GM19452 (cell line): ENCODE results near the gene UTP14C.
"Not testable (repeated sequence)": the region's sequence is repeated elsewhere in the genome, so short reads cannot be mapped to it uniquely, and the experiment has no call there.

Source experiments
- ATAC-seq: cut with Tn5 transposase; IDR thresholded peaks from one replicate; pipeline ENCODE4 v1.9.1; 2021; ENCODE audit not compliant: unreplicated experiment

UTP14C gene, protein sequence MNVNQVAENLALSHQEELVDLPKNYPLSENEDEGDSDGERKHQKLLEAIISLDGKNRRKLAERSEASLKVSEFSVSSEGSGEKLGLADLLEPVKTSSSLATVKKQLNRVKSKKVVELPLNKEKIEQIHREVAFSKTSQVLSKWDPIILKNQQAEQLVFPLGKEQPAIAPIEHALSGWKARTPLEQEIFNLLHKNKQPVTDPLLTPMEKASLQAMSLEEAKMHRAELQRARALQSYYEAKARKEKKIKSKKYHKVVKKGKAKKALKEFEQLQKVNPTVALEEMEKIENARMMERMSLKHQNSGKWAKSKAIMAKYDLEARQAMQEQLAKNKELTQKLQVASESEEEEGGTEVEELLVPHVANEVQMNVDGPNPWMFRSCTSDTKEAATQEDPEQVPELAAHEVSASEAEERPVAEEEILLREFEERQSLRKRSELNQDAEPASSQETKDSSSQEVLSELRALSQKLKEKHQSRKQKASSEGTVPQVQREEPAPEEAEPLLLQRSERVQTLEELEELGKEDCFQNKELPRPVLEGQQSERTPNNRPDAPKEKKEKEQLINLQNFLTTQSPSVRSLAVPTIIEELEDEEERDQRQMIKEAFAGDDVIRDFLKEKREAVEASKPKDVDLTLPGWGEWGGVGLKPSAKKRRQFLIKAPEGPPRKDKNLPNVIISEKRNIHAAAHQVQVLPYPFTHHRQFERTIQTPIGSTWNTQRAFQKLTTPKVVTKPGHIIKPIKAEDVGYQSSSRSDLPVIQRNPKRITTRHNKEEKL

DNA sequence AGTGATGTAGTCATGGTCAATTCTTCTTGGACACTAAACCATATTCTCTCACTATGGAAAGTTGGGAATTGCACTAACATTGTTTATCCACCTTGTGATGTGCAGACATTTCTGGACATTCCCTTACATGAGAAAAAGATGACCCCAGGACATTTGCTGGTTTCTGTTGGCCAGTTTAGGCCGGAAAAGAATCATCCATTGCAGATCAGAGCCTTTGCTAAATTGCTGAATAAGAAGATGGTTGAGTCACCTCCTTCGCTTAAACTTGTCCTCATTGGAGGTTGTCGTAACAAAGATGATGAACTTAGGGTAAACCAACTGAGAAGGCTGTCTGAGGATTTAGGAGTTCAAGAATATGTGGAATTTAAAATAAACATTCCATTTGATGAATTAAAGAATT lies at the start of gene UTP14C:
UTP14C (plus strand) TSS at position 211 of the 400 bp plus-strand sequence. CDS start 4,114 bp downstream, outside the sequence.
- no peak for ATAC-seq

DNA sequence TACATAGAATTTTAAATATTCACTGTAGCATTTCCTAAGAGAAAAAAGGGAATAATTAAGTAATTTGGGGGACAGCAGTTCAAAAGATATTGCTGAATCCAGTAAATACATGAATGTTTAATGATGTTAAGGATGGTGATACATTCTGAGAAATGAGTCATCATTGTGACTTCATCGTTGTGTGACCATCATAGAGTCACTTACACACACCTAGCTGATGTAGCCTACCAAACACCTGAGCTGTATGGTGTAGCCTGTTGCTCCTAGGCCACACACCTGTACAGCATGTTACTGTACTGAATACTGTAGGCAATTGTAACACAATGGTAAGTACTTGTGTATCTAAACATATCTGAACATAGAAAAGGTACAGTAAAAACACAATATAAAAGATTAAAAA lies 48.1 kb upstream of the UTP14C start:
- ATAC-seq = no peak

DNA sequence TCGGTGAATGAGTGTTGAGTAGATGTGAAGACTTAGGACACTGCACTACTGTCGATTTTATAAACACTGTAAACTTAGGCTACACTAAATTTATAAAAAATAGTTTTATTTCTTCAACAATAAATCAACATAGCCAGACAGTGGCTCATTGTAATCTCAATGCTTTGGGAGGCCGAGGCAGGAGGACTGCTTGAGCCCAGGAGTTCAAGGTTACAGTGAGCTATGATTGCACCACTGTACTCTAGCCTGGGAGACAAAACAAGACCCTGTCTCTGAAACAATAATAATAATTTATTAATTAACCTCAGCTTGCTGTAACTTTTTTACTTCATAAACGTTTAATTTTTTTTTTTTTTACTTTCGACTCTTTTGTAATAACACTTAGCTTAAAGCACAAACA lies 47.6 kb upstream of the UTP14C start:
- ATAC-seq = no peak

DNA sequence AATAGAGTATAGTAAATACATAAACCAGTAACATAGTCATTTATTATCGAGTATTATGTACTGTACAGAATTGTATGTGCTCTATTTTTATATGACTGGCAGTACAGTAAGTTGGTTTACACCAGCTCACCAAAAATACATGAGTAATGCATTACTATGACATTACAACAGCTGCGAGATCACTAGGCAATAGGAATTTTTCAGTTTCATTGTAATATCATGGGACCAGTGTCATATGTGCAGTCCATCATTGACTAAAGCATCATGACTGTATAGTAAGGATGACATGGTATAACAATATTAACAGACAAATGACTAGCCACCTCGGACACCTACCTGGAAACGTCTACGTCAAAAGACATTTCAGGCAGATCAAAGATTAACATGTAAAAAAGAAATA lies 46.9 kb upstream of the UTP14C start:
- ATAC-seq = no peak

DNA sequence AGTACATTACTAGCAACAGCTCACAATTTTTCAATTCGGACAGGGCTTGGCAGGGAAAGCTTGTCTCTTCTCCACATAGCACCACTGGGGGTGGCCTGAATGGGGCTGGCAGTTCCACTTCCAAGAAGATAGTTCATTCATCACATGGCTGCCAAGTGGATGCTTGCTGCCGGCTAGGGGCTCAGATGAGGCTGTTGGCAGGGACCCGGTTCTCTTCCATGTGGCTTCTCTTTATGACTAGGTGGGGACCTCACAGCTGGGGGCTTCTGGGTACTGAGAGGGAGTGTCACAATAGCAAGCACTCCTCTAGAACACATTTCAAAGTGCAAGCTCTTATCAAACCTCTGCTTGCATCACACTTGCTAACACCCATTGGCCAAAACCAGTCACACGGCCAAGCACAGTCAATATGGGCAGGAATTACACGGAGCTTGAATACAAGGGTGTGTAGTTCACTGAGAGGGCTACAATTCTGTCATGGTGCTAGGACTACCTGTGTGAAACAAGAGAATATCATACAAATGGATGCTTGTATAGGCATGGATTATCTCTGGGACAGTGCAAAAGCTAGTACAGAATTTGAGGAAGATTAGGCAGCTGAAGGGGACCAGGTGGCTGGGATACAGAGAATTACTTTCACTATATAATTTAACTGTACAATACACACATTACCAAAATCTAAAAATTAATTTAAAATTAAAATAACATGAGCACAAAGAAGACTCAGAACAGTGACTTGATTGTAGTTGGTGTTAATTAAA lies 45.5 kb upstream of the UTP14C start:
- no peak for ATAC-seq

DNA sequence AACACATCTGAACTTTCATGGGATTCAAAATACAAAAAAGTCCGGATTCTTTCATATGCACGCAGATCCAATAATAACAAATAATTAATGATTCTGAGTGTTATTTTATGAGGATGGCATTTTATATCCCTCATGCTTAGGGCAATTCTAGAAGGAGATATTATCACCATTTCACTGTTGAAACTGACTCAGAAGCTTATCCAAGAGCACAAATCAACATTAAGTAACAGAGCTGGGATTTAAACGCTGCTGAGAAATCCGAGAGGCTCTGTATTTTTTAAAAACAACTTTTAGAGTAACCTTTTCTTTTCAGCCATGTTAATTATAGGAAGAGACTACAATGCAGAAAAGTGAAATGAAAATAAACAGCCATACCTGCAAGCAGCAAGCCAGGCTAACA lies 43.6 kb upstream of the UTP14C start:
- ATAC-seq = no peak

DNA sequence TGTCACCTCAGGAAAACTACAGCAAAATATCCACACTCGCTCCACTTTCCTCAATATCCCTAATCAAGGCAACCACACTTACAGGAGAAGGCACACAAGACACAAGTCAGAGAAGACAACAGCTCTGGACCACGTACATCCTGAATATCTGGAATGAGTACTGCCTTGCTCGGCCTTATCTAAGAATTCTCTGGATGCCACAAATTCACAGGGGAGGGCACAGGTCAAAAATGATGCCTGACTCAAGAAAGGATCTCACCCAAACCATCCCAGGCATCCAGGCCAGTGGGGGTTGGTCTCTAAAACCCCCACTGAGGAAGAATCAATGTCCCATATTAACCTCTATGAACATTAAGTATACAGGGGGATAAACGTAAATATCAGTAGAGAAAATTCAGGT lies 43.1 kb upstream of the UTP14C start:
- no peak for ATAC-seq

DNA sequence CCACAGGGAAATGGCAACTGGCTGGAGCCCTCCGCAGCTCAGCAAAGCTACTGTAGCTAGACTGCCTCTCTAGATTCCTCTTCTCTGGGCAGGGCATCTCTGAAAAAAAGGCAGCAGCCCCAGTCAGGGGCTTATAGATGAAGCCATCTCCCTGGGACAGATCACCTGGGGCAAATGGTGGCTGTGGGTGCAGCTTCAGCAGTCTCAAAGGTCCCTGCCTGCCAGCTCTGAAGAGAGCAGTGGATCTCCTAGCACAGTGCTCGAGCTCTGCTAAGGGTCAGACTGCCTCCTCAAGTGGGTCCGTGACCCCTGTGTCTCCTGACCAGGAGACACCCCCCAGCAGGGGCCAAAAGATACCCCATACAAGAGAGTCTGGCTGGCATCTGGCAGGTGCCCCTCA lies 41.2 kb upstream of the UTP14C start:
- ATAC-seq = not testable (repeated sequence)

DNA sequence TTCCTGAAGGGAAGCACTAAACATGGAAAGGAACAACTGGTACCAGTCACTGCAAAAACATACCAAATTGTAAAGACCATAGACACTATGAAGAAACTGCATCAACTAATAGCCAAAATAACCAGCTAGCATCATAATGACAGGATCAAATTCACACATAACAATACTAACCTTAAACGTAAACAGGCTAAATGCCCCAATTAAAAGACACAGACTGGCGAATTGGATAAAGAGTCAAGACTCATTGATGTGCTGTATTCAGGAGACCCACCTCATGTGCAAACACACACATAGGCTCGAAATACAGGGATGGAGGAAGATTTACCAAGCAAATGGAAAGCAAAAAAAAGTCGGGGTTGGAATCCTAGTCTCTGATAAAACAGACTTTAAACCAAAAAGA lies 39.6 kb upstream of the UTP14C start:
- ATAC-seq = not testable (repeated sequence)

DNA sequence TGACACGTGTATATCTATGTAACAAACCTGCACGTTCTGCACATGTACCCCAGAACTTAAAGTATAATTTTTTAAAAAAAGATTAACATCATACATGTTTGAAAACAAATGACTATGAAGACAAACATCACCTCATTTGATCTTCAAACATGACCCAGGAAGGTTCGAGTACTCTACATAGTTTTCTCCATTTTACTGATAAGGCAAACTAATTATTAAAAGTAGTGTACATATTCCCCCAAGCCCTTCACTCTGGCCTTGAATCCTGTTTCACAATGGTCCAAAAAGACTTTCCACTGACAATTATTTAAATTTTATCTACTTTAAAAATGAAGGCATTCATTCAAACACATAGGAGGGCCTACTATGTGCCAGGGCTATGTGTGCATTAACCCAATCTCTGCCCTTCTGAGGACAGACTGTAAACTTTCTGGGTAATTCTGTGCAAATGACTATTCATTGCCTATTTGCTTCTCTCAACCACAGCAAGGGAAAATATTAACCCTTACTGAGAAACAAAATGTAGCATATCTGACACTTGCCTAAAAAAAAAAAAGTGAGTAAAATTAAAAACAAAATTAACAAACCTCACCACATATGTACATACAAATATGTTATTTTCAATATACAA lies 35.4 kb upstream of the UTP14C start:
- ATAC-seq = no peak

DNA sequence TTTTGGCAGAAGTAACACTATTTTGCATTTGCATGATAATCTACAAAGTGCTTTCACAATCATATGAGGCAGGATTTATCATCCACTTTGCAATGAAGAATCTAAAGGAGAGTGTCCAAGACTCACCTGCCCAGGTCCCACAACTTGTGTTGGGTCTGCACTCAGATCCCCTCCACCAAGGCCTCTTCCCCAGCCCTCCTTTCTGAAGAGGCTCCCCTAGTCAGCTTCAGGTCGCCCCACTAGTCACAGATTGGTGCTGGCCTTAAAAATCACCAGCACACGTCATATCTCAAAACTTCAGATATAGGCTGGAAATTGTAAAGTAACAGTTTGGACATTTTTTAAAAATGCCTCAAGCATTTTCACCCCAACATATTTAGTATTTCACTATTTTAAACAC lies 30.8 kb upstream of the UTP14C start:
- ATAC-seq = no peak

DNA sequence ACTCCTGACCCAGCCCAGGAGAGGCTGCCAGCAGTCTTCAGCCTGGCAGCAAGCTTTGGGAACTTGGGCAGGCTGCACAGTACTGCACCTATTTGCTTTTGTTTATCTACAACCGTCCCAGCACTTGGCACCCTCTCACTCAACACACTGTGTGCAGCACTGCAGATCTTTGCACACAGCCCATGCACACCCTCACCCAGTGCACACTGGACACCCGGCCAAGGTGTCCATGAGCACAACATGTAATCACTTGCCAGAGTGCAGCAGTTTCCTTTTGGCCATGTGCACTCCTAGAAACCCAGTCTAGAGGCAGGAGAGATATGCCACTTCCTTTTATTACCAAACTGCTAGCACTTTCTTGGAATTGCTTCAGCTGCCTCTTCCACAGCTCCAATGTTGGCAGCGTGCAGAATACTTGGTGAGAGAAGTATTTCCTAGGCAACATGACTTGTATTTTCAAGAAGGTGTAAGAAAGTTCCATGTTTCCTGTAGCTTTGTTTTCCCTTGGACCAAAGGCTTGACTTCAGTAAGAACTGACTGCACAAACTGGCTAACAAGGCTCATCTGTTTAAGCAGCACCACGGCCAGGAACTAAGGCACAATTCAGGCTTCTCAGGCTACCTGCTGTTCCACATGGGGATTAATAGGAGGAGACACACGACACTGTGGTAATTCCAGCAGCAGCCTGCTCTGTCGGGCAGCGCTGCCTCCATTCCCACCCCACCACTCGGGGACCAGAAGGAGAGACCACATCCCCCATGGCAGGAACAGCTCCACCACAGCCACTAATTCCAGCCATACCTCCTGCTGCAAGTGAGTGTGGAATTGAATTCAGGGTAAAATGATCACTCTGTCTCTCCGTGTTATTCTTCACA lies 28.6 kb upstream of the UTP14C start:
- ATAC-seq = no peak

DNA sequence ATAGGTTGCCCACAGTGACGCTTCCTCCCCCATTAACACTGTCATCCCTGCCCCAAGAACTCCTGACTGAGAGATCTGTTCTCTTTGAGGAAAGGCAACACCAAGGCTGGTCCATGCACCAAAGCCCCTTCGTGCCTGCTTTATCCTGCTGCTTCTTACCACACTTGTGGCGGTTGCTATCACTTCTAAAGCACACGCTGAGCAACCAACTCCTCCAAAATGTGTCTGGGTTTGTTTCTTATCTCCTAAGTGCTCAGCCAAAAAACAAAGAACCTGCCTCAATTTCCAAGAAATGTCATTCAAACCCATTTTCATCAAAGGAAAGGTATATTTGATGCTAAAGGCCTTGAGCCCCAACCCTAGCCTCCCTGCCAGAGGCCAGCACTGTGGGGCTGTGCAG lies 27.9 kb upstream of the UTP14C start:
- ATAC-seq = no peak

DNA sequence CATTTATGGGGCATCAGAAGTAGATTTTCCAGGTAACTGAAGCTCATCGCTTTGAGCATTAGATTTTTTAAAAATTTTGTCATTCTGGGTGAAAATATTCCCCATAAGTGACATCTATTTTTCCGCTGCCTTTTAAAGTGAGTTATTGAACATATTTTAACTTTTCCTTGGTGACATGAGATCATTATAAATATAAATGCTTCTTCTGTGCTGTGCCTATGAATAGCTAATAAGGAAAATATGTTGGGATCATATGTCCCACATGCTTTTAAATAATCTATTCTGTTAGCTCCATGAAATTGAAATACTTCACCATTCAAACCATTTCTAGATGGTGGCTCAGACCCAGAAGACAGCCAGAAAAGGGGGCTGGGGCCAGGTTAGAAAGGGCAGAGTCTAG lies 27.3 kb upstream of the UTP14C start:
- no peak for ATAC-seq

DNA sequence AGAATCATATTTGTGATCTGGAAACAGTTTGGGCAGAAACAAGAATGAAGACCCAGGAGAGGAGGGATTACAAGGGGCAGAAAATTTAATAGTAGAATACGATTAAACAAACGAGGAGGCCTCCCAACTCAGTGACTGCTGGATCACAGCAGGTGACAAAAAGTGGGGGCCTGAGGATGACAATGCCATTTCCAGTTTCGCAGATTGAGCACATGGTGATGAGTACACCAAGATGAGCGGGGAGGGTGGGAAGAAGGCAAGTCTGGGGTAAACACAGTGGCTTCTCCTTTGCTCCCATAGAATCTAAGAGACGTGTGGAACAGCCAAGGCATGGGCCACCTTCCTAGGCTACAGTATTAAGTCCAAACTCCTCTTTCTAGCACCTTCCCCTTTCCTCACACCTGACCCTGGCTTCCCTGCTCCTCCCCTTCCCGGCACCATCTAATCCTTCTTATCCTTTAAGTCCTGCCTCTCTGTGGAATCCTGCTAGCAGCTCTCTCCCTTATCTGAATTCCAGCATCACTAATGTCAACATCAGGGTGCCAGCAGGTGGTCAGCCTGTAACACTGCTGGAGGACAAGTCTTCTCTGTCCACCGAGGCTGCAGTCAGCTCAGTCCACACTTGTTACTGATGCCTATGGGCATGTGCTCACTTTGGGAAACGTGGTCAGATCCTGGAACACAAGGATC lies 26.7 kb upstream of the UTP14C start:
- no peak for ATAC-seq

DNA sequence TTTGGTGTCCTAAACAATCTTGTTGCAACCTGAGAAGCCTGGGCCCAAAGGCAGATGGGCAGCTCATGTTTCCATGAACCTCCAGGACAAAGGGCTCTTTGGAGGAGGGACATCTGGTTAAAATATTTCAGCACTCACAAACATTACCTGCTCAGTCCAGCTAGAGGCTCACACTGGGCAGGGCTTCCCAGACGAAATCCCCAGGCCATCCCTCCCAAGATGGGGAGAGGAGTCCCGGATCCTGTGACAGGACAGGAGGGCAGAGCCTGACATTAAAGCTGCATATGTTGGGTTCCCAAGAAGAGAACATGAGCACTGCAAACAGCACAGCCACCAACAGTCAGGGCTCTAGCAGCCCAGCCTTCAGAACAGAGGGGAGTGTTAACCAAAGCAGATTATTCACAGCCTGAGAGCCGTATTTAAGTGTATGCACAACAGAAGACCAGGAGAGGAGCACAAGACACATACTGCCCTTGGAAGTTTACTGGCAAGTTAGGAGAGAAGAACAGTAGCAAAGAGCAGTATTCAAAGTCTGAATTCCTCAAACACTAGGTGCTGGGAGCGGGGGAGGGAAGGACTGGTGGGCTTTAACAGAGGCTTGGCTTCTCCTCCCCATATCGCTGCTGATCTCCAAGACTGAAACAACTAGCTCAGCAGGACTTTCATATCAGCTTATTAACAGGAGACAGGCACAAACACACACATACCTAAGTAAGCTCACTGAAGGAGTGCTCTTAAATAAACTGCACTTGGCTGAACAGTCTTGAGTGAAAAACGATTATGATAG lies 25.6 kb upstream of the UTP14C start:
- ATAC-seq = no peak

DNA sequence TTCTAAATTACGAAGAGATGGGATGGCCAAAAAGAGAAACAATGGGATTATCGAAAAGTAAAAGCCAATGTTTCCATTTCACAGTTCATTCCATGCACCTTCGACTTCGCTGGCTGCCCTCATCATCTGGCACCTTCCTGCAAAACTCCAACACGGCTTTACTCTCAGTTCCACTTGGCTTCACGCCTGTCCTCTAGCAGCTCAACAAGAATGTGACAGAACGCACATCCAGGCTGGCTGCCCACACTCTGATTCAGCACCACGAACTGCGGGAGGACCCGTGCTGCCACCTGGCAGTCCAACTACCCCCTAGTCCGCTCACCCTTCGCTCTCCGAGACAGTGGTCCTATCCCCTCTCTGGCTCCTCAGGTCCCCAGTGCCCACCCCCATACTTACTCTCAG lies 25.0 kb upstream of the UTP14C start:
- ATAC-seq = no peak

DNA sequence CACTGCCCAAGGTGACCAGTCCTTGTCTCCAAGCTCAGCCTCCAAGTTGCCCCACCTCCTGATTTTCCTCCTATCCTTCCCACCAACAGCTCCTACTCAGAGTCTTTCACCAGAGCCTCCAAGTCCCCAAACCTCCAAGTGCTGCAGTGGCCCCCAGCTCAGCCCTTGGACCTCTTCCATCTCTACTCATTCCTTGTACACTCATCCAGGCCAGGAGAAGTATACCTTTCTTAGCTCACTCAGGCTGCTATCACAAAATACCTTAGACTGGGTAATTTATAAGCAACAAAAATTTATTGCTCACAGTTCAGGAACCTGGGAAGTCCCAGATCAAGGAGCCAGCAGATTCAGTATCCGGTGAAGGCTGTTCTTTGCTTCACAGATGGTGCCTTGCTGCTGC lies 24.6 kb upstream of the UTP14C start:
- ATAC-seq = no peak
